Measurements from ENCODE around the gene CAPN15.
A peak's percentile ranks its signal among the peaks of the same experiment; 100 is the strongest.

CAPN15 gene

DNA sequence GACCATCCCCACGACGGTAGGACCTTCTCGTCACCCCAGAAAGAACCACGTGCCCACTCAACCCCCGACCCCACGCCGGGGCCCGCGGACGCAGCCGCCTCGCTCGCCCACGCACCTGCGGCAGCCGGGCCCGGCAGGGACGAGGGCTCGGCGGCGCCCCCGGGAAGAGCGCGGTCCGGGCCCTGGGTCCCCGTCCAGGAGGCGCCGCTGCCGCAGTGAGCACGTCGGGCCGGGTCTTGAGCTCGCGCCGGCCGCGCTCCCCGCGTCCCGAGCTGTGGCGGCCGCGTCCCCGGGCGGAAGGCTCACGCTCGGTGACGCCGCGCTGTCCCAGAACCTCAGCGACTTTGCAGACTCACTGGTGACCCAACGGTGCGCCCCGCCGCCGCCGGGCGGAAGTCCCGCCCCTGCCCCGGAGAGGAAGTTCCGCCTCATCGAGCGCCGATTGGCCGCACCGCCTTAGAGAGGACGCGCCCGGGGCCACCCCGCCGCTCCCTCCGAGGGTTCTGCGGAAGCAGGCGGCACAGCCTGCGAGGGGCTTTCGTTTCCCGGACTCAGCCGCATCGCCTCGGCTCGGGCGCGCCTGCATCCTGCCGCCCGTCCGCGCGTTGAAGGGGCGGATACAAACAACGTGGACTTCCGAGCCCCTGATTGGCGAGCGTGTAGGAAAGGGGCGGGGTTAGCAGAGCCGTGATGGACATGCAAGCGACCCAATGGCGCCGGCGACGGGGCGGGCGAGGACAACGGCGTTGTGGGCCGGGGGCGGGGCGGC is 61.6 kb downstream of the CAPN15 start:
- TF ChIP-seq POLR2A (IDR thresholded peaks at IDR 0.05; ENCODE audit: extremely low read depth, insufficient read length): peak; percentile 80
- TF ChIP-seq, protein P1, sequence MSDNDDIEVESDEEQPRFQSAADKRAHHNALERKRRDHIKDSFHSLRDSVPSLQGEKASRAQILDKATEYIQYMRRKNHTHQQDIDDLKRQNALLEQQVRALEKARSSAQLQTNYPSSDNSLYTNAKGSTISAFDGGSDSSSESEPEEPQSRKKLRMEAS (IDR thresholded peaks at IDR 0.05; ENCODE audit: low read depth, low read length): no peak
- peak overlapping the region; percentile 79 for H3K4me3 ChIP-seq (ENCODE audit: low read depth, low read length)
- peak; percentile 92 for DNase-seq (ENCODE audit: low read depth)

DNA sequence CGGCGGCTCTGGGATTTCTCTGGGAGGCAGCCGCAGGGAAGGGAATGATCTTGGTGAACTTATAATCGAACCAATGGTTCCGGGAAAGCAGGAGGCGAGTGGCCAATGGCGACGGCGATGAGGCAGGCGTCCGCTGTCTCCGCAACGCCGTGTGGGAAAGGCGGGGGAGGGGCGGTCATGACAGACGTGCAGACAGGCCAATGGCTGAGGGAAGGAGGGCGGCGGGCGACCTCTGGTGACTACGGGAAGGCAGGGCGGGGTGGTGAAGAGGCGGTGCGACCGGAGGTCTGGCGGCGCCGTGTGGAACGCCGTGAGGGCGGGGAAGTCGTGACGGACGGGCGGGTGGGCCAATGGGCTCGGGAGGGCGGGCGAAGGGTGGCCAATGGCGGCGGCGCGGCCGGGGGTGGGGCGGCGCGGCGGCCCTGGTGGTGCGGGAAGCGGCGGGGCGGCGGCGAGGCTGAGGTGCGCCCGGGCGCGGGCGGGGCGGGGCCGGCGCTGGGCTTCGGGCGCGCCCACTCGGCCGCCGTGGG is 62.2 kb downstream of the CAPN15 start, which contains the start of gene RAB40C:
Gene RAB40C (plus strand): TSS at position 409 of the 530 bp plus-strand sequence. CDS start 226 bp downstream, outside the sequence.
- TF ChIP-seq MYC (IDR thresholded peaks at IDR 0.05; ENCODE audit: low read depth, low read length) (no peak), POLR2A (IDR thresholded peaks at IDR 0.05; ENCODE audit: extremely low read depth, insufficient read length) (no peak)
- TF ChIP-seq, protein P1 (IDR thresholded peaks at IDR 0.05; ENCODE audit: low read depth, low read length): no peak
- TF ChIP-seq, protein P2, sequence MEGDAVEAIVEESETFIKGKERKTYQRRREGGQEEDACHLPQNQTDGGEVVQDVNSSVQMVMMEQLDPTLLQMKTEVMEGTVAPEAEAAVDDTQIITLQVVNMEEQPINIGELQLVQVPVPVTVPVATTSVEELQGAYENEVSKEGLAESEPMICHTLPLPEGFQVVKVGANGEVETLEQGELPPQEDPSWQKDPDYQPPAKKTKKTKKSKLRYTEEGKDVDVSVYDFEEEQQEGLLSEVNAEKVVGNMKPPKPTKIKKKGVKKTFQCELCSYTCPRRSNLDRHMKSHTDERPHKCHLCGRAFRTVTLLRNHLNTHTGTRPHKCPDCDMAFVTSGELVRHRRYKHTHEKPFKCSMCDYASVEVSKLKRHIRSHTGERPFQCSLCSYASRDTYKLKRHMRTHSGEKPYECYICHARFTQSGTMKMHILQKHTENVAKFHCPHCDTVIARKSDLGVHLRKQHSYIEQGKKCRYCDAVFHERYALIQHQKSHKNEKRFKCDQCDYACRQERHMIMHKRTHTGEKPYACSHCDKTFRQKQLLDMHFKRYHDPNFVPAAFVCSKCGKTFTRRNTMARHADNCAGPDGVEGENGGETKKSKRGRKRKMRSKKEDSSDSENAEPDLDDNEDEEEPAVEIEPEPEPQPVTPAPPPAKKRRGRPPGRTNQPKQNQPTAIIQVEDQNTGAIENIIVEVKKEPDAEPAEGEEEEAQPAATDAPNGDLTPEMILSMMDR (IDR thresholded peaks at IDR 0.05; ENCODE audit: low read depth, low read length): no peak
- peak; percentile 96 for DNase-seq (ENCODE audit: low read depth)
- H3K4me3 ChIP-seq (ENCODE audit: low read depth, low read length): peak within 1 kb of the TSS; percentile 69

DNA sequence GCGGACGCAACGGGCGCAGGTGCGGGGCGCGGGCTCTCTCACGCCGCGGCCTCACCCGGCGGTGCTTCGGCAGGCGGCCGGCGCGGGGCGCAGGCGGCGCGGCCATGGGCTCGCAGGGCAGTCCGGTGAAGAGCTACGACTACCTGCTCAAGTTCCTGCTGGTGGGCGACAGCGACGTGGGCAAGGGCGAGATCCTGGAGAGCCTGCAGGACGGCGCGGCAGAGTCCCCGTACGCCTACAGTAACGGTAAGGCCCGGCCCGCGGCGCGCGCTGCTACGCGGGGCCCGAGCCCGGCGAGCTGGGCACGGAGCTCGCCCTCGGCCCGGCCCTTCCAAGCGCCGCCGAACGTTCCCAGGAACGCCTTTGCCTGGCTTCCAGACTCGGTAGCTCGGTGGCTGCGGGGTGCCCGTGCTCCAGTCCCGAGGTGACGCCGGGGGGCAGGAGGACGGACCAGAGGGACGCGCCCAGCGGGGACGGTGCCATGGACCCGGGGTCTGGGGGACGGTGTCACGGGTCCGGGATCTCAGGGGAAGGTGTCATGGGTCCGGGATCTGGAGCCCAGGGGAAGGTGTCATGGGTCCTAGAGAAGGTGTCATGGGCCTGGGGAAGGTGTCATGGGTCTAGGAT is 62.8 kb downstream of the CAPN15 start:
- no peak for TF ChIP-seq POLR2A (IDR thresholded peaks at IDR 0.05; ENCODE audit: extremely low read depth, insufficient read length)
- peak; percentile 24; the same call in 1 of the 2 replicates for TF ChIP-seq MYC (IDR thresholded peaks at IDR 0.05; ENCODE audit: low read depth, low read length)
- TF ChIP-seq, protein P2 (IDR thresholded peaks at IDR 0.05; ENCODE audit: low read depth, low read length): no peak
- peak overlapping the region; percentile 69 for H3K4me3 ChIP-seq (ENCODE audit: low read depth, low read length)
- no peak for DNase-seq (ENCODE audit: low read depth)

DNA sequence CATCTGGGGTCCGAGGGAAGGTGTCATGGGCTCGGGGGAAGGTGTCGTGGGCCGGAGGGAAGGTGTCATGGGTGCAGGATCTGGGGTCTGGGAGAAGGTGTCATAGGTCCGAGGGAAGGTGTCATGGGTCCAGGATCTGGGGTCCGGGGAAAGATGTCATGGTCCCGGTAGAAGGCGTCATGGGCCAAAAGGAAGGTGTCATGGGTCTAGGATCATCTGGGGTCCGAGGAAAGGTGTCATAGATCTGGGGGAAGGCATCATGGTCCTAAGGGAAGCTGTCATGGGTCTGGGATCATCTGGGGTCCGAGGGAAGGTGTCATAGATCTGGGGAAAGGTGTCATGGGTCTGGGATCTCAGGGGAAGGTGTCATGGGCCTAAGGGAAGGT is 63.3 kb downstream of the CAPN15 start:
- peak overlapping the region; percentile 69 for H3K4me3 ChIP-seq (ENCODE audit: low read depth, low read length)
- no peak for TF ChIP-seq MYC (IDR thresholded peaks at IDR 0.05; ENCODE audit: low read depth, low read length)
- TF ChIP-seq, protein P2 (IDR thresholded peaks at IDR 0.05; ENCODE audit: low read depth, low read length): no peak
- TF ChIP-seq POLR2A (IDR thresholded peaks at IDR 0.05; ENCODE audit: extremely low read depth, insufficient read length): no peak
- TF ChIP-seq, protein P1 (IDR thresholded peaks at IDR 0.05; ENCODE audit: low read depth, low read length): no peak

DNA sequence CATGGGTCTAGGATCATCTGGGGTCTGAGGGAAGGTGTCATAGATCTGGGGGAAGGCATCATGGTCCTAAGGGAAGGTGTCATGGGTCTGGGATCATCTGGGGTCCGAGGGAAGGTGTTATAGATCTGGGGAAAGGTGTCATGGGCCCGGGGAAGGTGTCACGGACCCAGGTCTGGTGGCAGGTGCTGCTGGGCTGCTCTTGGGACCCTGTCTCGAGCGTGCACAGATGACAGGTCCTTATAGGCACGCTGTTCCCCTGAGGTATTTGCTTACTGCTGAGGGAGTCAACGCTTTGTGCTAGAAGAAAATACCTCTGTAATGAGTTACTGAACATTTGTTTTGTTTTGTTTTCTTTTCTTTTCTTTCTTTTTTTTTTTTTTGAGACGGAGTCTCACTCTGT is 63.7 kb downstream of the CAPN15 start:
- TF ChIP-seq MYC (IDR thresholded peaks at IDR 0.05; ENCODE audit: low read depth, low read length) (no peak), POLR2A (IDR thresholded peaks at IDR 0.05; ENCODE audit: extremely low read depth, insufficient read length) (no peak)
- TF ChIP-seq, protein P2 (IDR thresholded peaks at IDR 0.05; ENCODE audit: low read depth, low read length): no peak
- TF ChIP-seq, protein P1 (IDR thresholded peaks at IDR 0.05; ENCODE audit: low read depth, low read length): no peak
- no peak for DNase-seq (ENCODE audit: low read depth)
- peak overlapping the region; percentile 69 for H3K4me3 ChIP-seq (ENCODE audit: low read depth, low read length)

More for the DNA sequence above, 63.3 kb downstream of the CAPN15 start:
- DNase-seq (ENCODE audit: low read depth): no peak
